PC-3 (cell line): Measurements from ENCODE around the gene CLDN34.

Experiments
- EZH2 ChIP-seq: fragments of 300-600 bp; sonication (generic); IDR thresholded peaks from one replicate; pipeline ENCODE4 v1.6.1; 2017; ENCODE audit warnings: antibody characterized with exemption, mild to moderate bottlenecking, low read length; ENCODE audit not compliant: unreplicated experiment
- TF ChIP-seq, protein P1 (sequence below): fragments of 300-600 bp; sonication (generic); conservative IDR thresholded peaks from 2 replicates; pipeline ENCODE4 v1.5.1; 2017; ENCODE audit warnings: antibody characterized with exemption, low read depth, mild to moderate bottlenecking, low read length

DNA sequence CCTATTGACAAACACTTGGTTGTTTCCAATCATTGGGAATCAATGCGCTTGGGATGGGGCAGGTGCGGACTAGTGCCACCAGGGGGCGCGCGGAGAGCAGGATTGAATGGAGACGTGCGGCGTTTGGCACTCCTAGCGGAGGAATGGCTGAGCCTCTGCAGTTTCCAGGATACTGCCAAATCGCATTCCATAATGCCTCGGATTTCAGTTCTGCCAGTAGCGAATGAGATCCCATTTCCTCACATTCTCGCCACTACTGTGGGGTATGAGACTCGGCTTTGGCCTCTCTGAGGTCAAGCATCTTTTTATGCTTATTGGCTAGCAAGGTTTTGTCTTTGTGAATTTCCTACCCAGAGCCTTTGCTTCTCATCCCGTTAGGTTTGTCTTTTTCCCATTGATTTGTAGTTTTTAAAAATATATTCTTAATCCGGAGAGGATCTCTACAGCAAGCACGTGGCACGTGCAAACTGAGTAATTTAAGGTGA, 28.7 kb downstream of the CLDN34 start:
- TF ChIP-seq, protein P1, sequence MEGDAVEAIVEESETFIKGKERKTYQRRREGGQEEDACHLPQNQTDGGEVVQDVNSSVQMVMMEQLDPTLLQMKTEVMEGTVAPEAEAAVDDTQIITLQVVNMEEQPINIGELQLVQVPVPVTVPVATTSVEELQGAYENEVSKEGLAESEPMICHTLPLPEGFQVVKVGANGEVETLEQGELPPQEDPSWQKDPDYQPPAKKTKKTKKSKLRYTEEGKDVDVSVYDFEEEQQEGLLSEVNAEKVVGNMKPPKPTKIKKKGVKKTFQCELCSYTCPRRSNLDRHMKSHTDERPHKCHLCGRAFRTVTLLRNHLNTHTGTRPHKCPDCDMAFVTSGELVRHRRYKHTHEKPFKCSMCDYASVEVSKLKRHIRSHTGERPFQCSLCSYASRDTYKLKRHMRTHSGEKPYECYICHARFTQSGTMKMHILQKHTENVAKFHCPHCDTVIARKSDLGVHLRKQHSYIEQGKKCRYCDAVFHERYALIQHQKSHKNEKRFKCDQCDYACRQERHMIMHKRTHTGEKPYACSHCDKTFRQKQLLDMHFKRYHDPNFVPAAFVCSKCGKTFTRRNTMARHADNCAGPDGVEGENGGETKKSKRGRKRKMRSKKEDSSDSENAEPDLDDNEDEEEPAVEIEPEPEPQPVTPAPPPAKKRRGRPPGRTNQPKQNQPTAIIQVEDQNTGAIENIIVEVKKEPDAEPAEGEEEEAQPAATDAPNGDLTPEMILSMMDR = peak; percentile 88
- no peak for TF ChIP-seq EZH2
